Fibroblast of the aortic adventitia (primary cell): ENCODE measurements around the gene PARVG. TPM values are rescaled to one million over a fixed set of nuclear protein-coding genes. Genes with fewer than 3 reads are reported as not detected.

Source experiments
- DNase-seq: peaks from one replicate; pipeline ENCODE4 v3.0.0-alpha.2; 2010; ENCODE audit warnings: low read depth
- H3K4me3 ChIP-seq: 2 replicates; pipeline ENCODE4 v1.5.1; 2011; ENCODE audit warnings: low read depth, mild to moderate bottlenecking, control low read depth, low read length, moderate library complexity
- CTCF ChIP-seq: IDR thresholded peaks from 2 replicates; pipeline ENCODE4 v1.5.1; 2011; ENCODE audit warnings: mild to moderate bottlenecking, low read length, control low read depth, inconsistent platforms; ENCODE audit not compliant: insufficient read depth
- total RNA-seq: library from RNA; depleted of rRNA; stranded (reverse); fragments of >200 nt; gene quantifications from 2 replicates; pipeline ENCODE4 v1.2.3, GENCODE V29; 2012; ENCODE audit warnings: low replicate concordance

PARVG gene
- total RNA-seq, 1 donor, result not detected

- DNase-seq, result no peak
- H3K4me3 ChIP-seq, result no peak overlapping the region
- no peak for TF ChIP-seq CTCF
Measured at GRCh38 chr22:44204739-44205515, 24.2 kb downstream of the PARVG start.

GRCh38 chr22:44205516-44206329, 25.0 kb downstream of the PARVG start:
- H3K4me3 ChIP-seq, result no peak overlapping the region
- no peak for TF ChIP-seq CTCF
- DNase-seq, result no peak

- no peak overlapping the region for H3K4me3 ChIP-seq
- TF ChIP-seq CTCF, result no peak
- no peak for DNase-seq
Measured at GRCh38 chr22:44206330-44206645, 25.6 kb downstream of the PARVG start.

GRCh38 chr22:44206696-44207095, 26.0 kb downstream of the PARVG start:
- DNase-seq, result no peak
- H3K4me3 ChIP-seq, result no peak overlapping the region
- no peak for TF ChIP-seq CTCF

- TF ChIP-seq CTCF, result no peak
- H3K4me3 ChIP-seq, result no peak overlapping the region
- no peak for DNase-seq
Measured at GRCh38 chr22:44207173-44207980, 26.7 kb downstream of the PARVG start.

- no peak for DNase-seq
- no peak overlapping the region for H3K4me3 ChIP-seq
- TF ChIP-seq CTCF, result no peak
Measured at GRCh38 chr22:44207981-44208317, 27.2 kb downstream of the PARVG start.
